ENCODE measurements around the gene TMEM205.

DNA sequence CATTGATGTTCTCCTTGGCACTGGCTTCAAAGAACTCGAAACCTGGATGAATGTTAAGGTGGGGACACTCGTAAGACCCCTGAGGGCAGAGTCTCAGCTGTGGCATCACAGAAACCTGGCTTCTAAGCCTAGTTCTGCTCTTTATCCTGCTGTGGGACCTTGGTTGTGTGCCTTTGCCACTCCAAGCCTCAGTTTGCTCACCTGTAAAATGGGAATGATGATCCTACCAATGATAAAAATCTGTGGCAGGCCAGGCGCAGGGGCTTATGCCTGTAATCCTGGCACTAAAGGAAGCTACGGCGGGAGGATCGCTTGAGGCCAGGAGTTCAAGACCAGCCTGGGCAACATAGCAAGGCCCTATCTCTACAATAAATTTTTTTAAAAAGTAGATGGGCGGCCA lies 20.5 kb downstream of the TMEM205 start:
- TF ChIP-seq POLR2A (IDR thresholded peaks at IDR 0.05; ENCODE audit: low read length) (no peak), GATA1 (IDR thresholded peaks at IDR 0.05; ENCODE audit: low read depth, low read length) (no peak)
